ENCODE measurements around the gene MOCOS. TPM values are rescaled to one million over a fixed set of nuclear protein-coding genes. Genes with fewer than 3 reads are reported as not detected.
A peak's percentile ranks its signal among the peaks of the same experiment; 100 is the strongest.

MOCOS gene
- total and polyA plus RNA-seq, 2 donors from 2014 or later, result 1.1 to 5.8 TPM

DNA sequence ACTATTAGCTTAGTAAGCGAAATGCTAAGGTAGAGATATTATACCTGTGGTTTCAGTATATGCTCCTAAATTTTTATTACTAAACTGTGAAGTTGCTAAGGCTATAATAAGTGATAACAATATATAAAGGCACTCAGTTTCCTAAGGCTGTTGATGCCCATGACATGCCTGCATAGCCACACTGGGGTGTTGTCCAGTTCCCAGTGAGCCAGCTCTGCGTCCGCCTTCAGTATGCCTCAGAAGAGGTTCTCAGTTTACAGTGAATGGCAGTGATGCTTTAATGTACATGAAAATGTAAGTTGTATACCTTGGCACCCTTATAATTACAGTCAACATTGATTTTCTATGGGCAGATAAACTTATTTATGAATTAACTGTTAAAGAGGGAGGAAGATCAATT is 117.4 kb downstream of the MOCOS start:
- peak in 1 of 5 donors; percentile 11 for DNase-seq
- H3K4me3 ChIP-seq (ENCODE audit: low read length in 3 of 3), result no peak overlapping the region
- TF ChIP-seq, protein P1, sequence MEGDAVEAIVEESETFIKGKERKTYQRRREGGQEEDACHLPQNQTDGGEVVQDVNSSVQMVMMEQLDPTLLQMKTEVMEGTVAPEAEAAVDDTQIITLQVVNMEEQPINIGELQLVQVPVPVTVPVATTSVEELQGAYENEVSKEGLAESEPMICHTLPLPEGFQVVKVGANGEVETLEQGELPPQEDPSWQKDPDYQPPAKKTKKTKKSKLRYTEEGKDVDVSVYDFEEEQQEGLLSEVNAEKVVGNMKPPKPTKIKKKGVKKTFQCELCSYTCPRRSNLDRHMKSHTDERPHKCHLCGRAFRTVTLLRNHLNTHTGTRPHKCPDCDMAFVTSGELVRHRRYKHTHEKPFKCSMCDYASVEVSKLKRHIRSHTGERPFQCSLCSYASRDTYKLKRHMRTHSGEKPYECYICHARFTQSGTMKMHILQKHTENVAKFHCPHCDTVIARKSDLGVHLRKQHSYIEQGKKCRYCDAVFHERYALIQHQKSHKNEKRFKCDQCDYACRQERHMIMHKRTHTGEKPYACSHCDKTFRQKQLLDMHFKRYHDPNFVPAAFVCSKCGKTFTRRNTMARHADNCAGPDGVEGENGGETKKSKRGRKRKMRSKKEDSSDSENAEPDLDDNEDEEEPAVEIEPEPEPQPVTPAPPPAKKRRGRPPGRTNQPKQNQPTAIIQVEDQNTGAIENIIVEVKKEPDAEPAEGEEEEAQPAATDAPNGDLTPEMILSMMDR (IDR thresholded peaks at IDR 0.05; ENCODE audit: borderline replicate concordance, extremely low read depth, insufficient read depth), result no peak
- intact Hi-C loops (cut with DNase I), result no loop called here
- no peaks in the 10 kb centered on the region for H3K36me3 ChIP-seq (ENCODE audit: control insufficient read depth in 2 of 3, insufficient read depth in 3 of 3, low read length in 3 of 3)
- FAIRE-seq, result no peak
- H3K27me3 ChIP-seq (ENCODE audit: control insufficient read depth, insufficient read depth, low read length), result no peaks in the 10 kb centered on the region
- no peaks in the 10 kb centered on the region for H3K9me3 ChIP-seq (ENCODE audit: control insufficient read depth in 2 of 3, insufficient read depth in 1 of 3, low read length in 3 of 3)
- H3K27ac ChIP-seq (ENCODE audit: low read depth in 2 of 2, low read length in 2 of 2), result no peak overlapping the region
- H3K4me1 ChIP-seq (ENCODE audit: control insufficient read depth in 2 of 3, insufficient read depth in 2 of 3, low read depth in 1 of 3, low read length in 3 of 3), result peaks cover 0 to 39% (median 30%) of the 10 kb centered on the region in 3 donors
- H3K9ac ChIP-seq (ENCODE audit: low read length in 3 of 3), result no peak overlapping the region

GRCh38 chr18:36305375-36305774 is 118.1 kb downstream of the MOCOS start:
- H3K9ac ChIP-seq (ENCODE audit: low read length in 3 of 3), result no peak overlapping the region
- H3K36me3 ChIP-seq (ENCODE audit: control insufficient read depth in 2 of 3, insufficient read depth in 3 of 3, low read length in 3 of 3), result no peaks in the 10 kb centered on the region
- H3K27ac ChIP-seq (ENCODE audit: low read depth in 2 of 2, low read length in 2 of 2), result no peak overlapping the region
- no peak overlapping the region for H3K4me3 ChIP-seq (ENCODE audit: low read length in 3 of 3)
- intact Hi-C loops (cut with DNase I), result no loop called here
- DNase-seq (peak in 1 of 5 donors; percentile 24), FAIRE-seq (no peak)
- no peaks in the 10 kb centered on the region for H3K27me3 ChIP-seq (ENCODE audit: control insufficient read depth, insufficient read depth, low read length)
- H3K9me3 ChIP-seq (ENCODE audit: control insufficient read depth in 2 of 3, insufficient read depth in 1 of 3, low read length in 3 of 3), result no peaks in the 10 kb centered on the region
- TF ChIP-seq, protein P1 (IDR thresholded peaks at IDR 0.05; ENCODE audit: borderline replicate concordance, extremely low read depth, insufficient read depth), result no peak
- H3K4me1 ChIP-seq (ENCODE audit: control insufficient read depth in 2 of 3, insufficient read depth in 2 of 3, low read depth in 1 of 3, low read length in 3 of 3), result peaks cover 0 to 44% (median 30%) of the 10 kb centered on the region in 3 donors

- H3K27me3 ChIP-seq (ENCODE audit: control insufficient read depth, insufficient read depth, low read length), result no peaks in the 10 kb centered on the region
- DNase-seq (no peak), FAIRE-seq (no peak)
- TF ChIP-seq, protein P1 (IDR thresholded peaks at IDR 0.05; ENCODE audit: borderline replicate concordance, extremely low read depth, insufficient read depth), result no peak
- no peak overlapping the region for H3K27ac ChIP-seq (ENCODE audit: low read depth in 2 of 2, low read length in 2 of 2)
- no peaks in the 10 kb centered on the region for H3K36me3 ChIP-seq (ENCODE audit: control insufficient read depth in 2 of 3, insufficient read depth in 3 of 3, low read length in 3 of 3)
- no peak overlapping the region for H3K9ac ChIP-seq (ENCODE audit: low read length in 3 of 3)
- H3K9me3 ChIP-seq (ENCODE audit: control insufficient read depth in 2 of 3, insufficient read depth in 1 of 3, low read length in 3 of 3), result no peaks in the 10 kb centered on the region
- intact Hi-C loops (cut with DNase I), result no loop called here
- peaks cover 0 to 41% (median 28%) of the 10 kb centered on the region in 3 donors for H3K4me1 ChIP-seq (ENCODE audit: control insufficient read depth in 2 of 3, insufficient read depth in 2 of 3, low read depth in 1 of 3, low read length in 3 of 3)
- H3K4me3 ChIP-seq (ENCODE audit: low read length in 3 of 3), result no peak overlapping the region
Measured at GRCh38 chr18:36307513-36307912, 120.2 kb downstream of the MOCOS start.
